Activated CD8-positive, alpha-beta memory T cell treated with anti-CD3 and anti-CD28 coated beads for 36 hours (primary cell): ENCODE results near the gene TBCD. TPM values are rescaled to one million over a fixed set of nuclear protein-coding genes. Genes with fewer than 3 reads are reported as not detected.
"Not testable (repeated sequence)": the region's sequence is repeated elsewhere in the genome, so short reads cannot be mapped to it uniquely, and the experiment has no call there.

ENCODE experiments used
- CTCF ChIA-PET: fragments of 350-600 bp; sonication (Branson Sonifier 250); formaldehyde crosslinking; loops from one replicate; lab custom pipeline; 2021; ENCODE audit warnings: antibody characterized with exemption; lab: Charles Lee
- POLR2A ChIA-PET: fragments of 350-600 bp; sonication (Branson Sonifier 250); formaldehyde crosslinking; loops from one replicate; lab custom pipeline; 2021; ENCODE audit warnings: antibody characterized with exemption; lab: Charles Lee
- total RNA-seq, 2 experiments: library from RNA; stranded (reverse); gene quantifications; one replicate each; pipeline ENCODE4 v1.2.3, GENCODE V29; 2021

The TBCD gene
- total RNA-seq, 2 experiments from 2014 or later: 82.7 to 84.2 TPM

DNA sequence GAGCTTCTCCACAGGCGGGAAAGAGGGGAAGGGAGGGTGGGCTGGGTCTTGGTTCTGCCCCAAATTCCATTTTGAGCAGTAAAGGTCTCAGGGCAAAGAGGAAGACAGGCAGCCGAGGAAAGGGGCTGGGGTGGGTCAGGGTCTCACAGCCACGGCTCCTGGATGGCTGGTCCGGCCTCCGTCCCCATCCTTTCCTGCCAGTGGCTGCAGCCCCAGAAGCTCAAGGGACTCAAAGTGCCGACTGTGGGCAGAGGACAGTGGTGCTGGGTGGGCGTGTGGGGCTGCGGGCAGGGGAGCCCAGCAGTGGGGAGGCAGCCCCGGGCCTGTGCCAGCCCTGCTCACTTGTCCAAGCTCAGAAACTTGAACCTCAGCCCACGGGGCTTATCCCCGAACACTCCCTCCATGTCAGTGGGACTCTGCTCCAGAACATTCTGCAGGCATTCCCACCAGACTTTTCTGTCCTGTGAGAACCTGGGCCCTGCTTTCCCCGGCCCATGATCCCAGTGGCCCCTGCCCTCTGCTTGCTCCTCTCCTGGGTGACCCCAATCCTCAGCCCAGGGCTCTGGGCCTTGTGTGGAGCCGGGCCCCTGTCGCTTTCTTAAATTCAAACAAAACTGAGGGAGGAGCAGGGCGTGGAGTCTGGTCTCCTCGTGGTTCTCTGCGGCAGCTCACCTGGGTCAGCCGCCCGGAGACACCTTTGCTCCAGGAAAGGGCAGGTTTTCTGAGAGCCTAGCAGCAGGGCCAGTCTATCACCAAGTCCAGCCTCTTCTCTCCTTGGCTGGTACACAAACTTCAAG lies 209.7 kb downstream of the TBCD start:
- ChIA-PET CTCF (no interaction called here), POLR2A (no interaction called here)

DNA sequence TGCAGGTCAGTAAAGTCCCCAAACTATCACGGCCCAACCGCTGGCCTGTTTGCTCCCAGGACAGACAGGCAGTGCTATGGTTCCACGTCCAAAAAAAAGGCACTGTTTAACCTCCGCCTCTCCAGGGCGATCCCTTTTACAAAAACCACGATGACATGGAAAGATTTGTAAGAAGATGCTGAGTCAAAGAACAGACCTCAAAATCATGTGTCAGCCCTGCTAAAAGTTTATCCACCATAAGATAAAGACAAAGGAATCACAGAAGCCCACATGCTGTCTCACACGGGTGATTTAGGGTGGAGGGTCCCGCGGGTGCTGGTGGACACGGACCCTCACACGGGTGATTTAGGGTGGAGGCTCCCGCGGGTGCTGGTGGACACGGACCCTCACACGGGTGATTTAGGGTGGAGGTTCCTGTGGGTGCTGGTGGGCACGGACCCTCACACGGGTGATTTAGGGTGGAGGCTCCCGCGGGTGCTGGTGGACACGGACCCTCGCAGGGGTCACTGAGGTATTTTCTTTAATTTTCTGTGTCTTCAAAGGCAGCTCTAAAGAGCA lies 210.4 kb downstream of the TBCD start:
- POLR2A ChIA-PET: no interaction called here
- CTCF ChIA-PET: no interaction called here

DNA sequence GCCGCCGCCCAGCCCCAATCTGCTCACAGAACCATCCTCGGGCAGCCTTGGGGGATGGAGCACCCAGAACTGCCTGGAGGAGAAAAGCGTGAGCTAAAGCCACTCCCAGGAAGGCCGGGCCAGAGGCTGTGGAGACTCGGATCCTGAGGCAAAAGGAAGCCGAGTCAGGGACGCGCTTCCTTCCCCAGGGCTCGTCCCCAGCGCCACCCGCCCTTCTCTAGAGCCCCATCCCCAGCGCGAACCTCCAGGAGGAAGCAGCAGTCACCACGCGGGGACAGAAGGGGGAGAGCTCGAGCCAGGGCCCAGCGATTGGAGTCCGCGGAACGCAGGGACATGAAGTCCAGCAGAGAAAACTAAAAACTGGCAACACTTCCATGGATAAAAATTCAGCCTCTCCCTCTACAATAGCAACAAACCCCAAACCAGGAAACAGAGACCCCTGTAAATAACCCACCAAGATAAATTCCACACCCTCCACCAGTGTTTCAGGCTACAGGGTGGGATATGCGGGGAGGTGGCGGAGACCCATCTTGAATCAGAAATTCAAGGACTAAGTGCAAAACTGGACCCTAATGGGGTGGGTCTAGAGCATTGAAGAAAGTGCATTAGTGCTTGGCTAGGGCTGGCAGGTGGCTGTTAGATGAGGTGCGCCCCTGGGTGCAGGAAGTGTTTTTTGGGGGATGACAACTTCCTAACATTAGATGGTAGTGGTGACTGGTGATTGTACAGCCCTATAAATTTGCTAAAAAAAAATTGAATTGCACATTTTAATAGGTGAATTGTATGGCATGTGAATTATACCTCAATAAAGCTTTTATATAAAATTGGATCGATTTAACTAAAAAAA lies 211.5 kb downstream of the TBCD start:
- ChIA-PET CTCF (no interaction called here), POLR2A (no interaction called here)

DNA sequence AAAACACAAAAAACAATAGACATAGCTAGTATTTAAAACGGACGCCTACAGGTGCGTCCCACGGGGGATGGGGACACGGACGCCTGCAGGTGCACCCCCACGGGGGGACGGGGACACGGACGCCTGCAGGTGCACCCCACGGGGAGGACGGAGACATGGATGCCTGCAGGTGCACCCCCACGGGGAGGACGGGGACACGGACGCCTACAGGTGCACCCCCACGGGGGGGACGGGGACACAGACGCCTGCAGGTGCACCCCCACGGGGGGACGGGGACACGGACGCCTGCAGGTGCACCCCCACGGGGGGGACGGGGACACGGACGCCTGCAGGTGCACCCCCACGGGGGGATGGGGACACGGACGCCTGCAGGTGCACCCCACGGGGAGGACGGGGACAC lies 212.6 kb downstream of the TBCD start:
- POLR2A ChIA-PET: not testable (repeated sequence)
- CTCF ChIA-PET: interaction anchor here (0.8 kb wide), 1 partner anchor 119 kb away, joined by 3 read pairs; no protein-coding TSS in a partner anchor

DNA sequence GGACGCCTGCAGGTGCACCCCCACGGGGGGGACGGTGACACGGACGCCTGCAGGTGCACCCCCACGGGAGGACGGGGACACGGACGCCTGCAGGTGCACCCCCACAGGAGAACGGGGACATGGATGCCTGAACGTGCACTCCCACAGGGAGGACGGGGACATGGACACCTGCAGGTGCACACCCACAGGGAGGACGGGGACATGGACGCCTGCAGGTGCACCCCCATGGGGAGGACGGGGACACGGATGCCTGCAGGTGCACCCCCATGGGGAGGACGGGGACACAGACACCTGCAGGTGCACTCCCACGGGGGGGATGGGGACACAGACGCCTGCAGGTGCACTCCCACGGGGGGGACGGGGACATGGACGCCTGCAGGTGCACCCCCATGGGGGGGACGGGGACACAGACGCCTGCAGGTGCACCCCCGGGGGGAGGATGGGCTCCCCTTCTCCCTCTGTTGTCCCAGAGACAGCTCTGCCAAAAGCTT lies 213.0 kb downstream of the TBCD start:
- ChIA-PET CTCF (interaction anchor here (0.8 kb wide), 1 partner anchor 118 kb away, joined by 3 read pairs; no protein-coding TSS in a partner anchor), POLR2A (no interaction called here)

DNA sequence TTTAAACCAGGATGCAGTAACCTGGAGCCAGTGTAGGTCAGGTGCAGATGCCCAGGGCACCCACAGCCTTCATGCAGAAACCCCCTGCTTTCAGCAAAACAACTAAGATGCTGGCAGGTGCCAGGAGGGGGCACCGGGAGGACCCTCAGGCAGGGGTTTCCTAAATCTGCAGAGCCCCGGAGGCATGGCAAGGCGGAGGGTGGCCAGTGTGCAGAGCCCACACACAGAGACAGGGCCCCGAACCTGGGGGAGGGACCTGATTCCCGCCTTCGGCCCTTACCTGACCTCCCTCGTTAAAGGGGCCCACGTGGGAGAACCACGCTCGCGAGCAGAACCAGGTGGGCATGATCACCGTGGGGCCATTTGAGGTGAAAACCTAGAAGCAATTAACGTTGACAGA lies 213.5 kb downstream of the TBCD start:
- POLR2A ChIA-PET: no interaction called here
- CTCF ChIA-PET: no interaction called here

DNA sequence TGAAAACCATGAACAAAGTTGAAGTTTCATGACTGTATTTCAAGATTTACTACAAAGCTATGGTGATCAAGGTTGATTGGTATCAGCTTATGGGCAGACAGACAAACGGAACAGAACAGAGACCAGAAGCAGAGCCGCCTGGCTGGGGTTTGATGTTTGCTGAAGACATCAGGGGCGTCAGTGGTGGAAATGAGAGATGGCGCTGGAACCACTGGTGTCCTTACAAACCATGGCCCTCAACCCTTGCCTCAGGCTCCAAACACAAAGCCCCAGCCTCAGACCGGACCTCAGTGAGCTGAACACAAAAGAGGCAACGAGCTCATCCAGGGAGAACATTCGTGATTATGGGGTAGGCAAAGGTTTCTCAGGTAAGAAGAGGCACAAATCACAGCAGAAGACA lies 214.6 kb downstream of the TBCD start:
- CTCF ChIA-PET: interaction anchor here (0.7 kb wide), 1 partner anchor 135 kb away, joined by 3 read pairs; no protein-coding TSS in a partner anchor
- POLR2A ChIA-PET: no interaction called here

DNA sequence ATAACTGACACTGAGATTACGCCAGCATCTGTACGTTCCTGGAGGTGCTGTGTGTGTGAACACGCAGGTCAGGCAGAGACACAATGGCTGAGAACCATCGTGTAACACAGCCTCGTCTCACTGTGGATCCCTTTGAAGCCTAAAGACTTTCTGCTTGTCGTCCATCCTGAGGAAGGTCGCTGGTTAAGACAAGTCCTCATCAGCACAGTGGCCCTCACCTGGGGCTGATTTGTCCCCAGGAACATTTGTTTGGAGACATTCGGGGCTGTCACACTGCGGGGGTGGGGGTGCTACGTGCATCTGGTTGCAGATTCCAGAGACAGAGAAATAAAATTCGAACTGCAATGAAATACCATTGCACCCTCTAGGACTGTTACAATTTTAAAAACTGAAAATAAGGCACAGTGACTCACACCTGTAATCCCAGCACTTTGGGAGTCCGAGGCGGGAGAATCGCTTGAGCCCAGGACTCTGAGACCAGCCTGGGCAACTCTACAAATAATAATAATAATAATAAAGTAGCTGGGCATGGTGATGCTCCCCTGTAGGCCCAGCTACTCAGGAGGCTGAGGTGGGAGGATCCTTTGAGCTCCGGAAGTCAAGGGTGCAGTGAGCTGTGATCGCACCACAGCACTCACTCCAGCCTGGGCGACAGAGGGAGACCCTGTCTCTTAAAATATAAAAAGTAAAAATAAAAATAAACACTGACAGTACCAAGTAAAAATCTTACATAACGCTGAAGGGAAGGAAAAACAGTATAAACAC lies 215.6 kb downstream of the TBCD start:
- ChIA-PET CTCF (no interaction called here), POLR2A (no interaction called here)

DNA sequence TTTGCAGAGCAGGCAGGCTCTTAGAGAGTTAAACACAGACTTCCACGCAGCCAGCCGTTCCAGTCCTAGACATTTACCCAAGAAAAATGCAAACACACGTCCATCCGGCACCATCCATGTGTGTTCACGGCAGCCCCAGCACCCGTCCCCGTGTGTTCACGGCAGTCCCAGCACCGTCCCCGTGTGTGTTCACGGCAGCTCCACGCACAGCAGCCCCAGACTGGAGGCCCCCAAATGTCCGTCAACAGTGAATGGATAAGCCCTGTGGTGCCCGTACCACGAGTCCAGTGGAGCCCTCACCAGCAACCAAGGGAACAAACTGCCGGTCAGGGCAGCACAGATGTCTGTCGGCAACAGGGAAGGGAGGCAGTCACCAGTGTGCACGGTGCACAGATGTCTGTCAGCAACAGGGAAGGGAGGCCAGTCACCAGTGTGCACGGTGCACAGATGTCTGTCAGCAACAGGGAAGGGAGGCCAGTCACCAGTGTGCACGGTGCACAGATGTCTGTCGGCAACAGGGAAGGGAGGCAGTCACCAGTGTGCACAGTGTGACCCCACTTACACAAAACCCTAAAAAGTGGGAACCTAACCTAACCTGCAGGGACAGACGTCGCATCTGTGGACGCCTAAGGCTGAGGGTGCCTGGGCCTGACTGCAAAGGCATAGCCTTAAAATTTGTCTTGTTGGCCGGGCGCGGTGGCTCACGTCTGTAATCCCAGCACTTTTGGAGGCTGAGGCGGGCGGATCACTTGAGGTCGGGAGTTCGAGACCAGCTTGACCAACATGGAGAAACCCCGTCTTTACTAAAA lies 216.4 kb downstream of the TBCD start:
- CTCF ChIA-PET, POLR2A ChIA-PET: not testable (repeated sequence)

DNA sequence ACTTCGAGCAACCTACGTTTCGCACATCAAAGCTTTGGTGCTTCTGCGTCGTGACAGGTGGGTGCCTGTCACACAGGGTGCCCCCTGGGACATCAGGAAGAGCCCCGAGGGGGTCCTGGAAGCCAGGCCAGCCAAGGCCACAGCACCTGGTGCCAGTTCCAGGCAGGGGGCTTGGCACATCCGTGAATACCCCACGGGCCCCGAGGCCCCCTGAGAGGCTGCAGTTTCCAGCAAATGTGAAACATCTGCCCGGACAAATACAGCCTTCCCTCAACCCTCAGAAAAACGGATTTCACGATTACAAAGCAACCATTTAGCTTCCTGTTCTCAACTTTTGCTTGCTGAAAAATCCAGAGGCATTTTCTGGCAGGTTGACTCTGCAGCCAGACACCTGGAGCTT lies 218.2 kb downstream of the TBCD start:
- ChIA-PET CTCF (no interaction called here), POLR2A (no interaction called here)

DNA sequence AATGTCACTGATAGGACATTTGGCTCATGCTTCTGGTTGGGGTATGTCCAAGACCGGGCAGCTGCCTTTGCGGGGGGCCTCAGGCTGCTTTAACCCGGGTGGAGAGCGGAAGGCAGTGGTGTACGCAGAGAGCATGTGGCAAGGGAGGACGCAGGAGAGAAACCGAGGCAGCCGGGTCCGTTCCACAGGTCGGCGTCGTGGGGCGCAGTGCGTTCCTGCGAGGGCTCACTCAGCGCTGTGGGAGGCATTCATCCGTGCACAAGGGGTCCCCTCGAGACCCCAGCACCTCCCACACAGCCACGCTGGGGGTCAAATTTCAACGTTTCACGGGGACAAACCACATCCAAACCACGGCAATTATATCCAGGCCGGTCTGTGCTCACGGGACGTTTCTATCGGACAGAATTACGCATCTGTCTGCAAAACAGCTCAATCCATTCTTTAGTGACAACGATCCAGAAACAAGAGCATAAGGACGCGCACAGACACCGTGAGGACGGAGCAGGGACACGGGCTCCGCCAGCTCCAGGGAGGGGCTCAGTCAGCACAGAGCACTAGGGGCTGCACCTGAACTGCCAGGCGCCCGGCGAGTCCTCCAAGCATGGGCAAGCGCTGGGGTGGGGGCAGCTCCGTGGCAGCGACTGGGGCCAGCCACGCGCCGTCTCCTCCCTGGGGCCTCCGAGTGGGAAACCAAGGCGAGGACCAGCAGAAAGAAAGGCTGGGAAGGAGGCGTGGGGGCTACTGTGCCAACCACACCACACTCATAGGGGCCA lies 219.1 kb downstream of the TBCD start:
- ChIA-PET POLR2A (no interaction called here), CTCF (no interaction called here)

DNA sequence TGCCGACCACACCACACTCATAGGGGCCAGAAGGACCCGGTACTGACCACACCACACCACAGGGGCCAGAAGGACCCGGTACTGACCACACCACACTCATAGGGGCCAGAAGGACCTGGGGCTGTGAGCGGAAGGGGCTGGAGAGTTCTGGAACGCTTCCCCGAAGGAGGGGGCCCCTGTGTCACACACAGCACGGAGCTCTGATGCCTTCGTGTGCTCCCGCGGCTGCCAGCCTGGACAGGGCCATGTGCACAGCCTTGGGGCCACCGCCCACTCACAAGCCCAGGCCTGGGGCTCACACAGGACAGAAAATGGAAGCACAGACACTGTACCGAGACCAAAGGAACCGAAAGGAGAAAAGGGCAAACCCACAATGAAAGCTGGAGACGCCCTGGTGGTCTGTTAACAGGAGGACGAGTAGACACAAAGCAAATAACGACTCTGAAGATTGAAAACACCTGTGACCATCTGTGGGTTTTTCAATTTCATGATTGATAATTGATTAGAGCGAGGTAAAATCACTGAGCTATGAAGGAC lies 221.0 kb downstream of the TBCD start:
- ChIA-PET CTCF (no interaction called here), POLR2A (no interaction called here)

DNA sequence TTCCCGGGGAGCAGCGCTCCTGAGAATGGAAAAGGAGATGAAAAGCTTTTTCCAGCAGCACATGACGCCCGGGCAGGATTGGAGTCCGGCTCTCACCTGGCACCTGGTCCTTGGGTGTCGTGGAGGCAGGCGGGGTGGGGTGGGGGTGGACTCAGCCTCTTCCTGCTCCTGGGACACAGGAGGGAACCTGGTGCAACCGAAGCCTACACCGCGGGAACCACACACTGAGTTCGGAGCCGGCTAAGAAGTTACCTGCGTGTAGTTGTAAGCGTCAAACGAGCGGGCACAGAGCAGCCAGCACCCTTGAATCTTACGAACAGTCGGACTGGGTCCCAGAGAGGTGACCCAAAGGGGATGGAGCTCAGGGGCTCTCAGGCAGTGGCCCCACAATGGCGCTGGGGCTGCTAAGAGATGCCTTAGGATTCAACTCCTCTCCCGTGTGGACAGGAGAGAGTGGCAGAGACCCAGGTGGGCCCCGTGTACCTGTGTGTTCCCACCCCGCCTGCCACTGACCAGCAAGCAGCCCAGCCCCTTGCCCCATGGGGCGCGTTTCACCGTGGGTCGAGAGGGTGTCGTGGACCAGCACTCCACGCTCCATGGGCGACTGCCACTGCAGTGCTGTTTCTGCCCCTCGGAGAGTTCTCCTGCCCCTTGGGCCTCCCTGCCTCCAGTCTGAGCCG lies 221.7 kb downstream of the TBCD start:
- ChIA-PET CTCF (no interaction called here), POLR2A (no interaction called here)

DNA sequence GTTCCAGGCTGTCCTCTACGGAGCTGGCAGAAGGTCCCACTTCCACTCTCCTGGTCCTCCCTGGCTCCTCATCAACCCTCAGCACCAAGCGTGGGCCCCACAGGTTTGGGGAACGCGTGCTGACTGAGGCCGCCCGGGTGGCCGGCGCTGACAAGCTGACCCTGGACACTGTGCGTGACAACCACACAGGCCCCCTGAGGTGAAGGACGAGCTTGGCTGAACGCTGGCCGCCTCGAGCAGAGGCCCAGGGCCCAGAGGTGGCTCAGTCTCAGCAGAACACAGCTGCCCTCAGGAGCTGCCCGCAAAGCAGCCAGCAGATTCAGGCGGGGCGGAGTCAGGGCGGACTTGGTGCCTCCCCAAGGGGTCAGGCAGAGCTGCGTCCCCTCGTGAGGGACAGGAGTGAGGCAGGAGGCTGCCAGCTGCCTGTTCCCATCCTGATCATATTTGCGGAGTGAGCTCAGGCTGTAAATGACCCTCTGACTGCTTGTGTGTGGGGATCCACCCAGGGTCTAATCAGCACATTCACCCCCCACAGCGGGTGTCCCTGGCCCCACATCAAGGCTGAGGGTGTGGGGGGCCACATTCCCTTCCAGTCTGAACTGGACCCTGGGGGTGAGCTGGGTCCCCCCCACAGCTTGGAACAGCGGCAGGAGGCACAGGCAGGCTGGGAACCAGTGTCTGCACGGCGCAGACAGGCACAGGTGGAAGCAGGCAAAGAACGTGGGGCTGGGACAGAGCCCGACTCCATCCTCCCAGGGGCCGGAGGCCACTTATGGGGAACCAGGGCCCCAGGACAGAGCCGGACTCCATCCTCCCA lies 222.5 kb downstream of the TBCD start:
- ChIA-PET POLR2A (no interaction called here), CTCF (no interaction called here)

DNA sequence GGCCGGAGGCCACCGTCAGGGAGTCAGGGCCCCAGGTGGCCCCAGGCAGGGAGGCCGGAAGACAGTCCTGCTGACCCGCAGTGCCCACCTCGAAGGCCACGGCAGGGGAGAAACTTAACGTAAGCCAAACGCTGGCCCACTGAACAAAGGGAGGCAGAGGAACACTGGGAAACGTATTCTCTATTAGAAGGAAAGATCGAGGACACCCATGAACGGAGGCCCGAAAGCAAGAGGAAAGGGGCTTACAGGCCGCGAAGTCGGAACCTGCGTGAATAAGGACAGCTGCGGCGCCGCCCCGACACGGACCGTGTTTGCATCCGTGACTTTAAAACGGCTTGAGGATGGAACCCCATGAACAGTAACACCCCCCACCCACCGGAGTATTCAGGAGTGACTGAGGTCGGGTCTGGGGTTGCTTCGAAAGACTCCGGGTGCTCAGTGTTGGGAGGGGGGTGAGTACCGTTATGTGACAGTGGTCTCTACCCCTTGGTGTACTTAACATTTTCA lies 225.2 kb downstream of the TBCD start:
- ChIA-PET POLR2A (no interaction called here), CTCF (no interaction called here)

DNA sequence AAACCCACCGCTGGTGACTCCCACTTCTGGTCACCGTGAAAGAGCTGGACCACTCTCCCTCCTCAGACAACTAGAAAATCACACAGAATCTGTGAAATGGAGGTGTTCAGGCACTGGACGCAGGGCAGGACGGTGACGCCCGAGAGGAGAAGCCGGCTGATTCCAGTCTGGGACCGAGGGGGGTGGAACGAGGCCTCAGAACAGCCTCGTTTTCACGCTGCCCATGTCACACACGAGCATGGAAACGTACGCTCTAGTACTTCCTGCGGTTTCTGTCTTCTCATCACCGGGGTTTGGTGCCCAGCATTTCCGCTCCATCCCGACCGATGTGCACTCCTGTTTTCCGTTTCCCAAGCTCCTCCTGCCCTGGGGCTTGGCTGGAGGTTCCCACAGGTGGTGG lies 225.7 kb downstream of the TBCD start:
- ChIA-PET POLR2A (no interaction called here), CTCF (no interaction called here)
